H9 (cell line): ENCODE data around the gene NGFR. TPM values are rescaled to one million over a fixed set of nuclear protein-coding genes. Genes with fewer than 3 reads are reported as not detected.
A peak's percentile ranks its signal among the peaks of the same experiment; 100 is the strongest.

Source experiments
- DNase-seq: peaks from one replicate; pipeline ENCODE4 v3.0.0-alpha.2; 2017
- H2AFZ ChIP-seq: one replicate; pipeline ENCODE4 v1.6.1; 2013; ENCODE audit warnings: mild to moderate bottlenecking, low read length, control low read depth, moderate library complexity
- H2AK5ac ChIP-seq: 2 replicates; pipeline ENCODE4 v1.6.1; 2013; ENCODE audit warnings: low read length, control low read depth, mixed read lengths; ENCODE audit not compliant: insufficient read length
- H2BK120ac ChIP-seq: one replicate; pipeline ENCODE4 v1.6.1; 2013; ENCODE audit warnings: low read depth, mild to moderate bottlenecking, low read length, control low read depth, inconsistent platforms; ENCODE audit not compliant: poor library complexity, severe bottlenecking
- H2BK12ac ChIP-seq: 2 replicates; pipeline ENCODE4 v1.6.1; 2013; ENCODE audit warnings: low read length, control low read depth, mixed read lengths, low read depth; ENCODE audit not compliant: insufficient read length
- H2BK15ac ChIP-seq: 2 replicates; pipeline ENCODE4 v1.6.1; 2013; ENCODE audit warnings: low read depth, low read length, control low read depth
- H2BK20ac ChIP-seq: one replicate; pipeline ENCODE4 v1.6.1; 2013; ENCODE audit warnings: low read depth, mild to moderate bottlenecking, low read length, control low read depth, inconsistent platforms; ENCODE audit not compliant: poor library complexity, severe bottlenecking
- H2BK5ac ChIP-seq: 2 replicates; pipeline ENCODE4 v1.6.1; 2013; ENCODE audit warnings: low read length, control low read depth, mixed read lengths; ENCODE audit not compliant: insufficient read length
- H3K14ac ChIP-seq: 2 replicates; pipeline ENCODE4 v1.6.1; 2013; ENCODE audit warnings: low read length, control low read depth; ENCODE audit not compliant: insufficient read depth
- H3K18ac ChIP-seq: 2 replicates; pipeline ENCODE4 v1.6.1; 2013; ENCODE audit warnings: low read depth, mild to moderate bottlenecking, mixed read lengths, low read length, control low read depth; ENCODE audit not compliant: insufficient read length
- H3K23ac ChIP-seq: 2 replicates; pipeline ENCODE4 v1.6.1; 2013; ENCODE audit warnings: low read length, control low read depth, mixed read lengths, low read depth; ENCODE audit not compliant: insufficient read length
- H3K23me2 ChIP-seq: 2 replicates; pipeline ENCODE4 v1.6.1; 2013; ENCODE audit warnings: low read depth, mild to moderate bottlenecking, mixed read lengths, low read length, control low read depth; ENCODE audit not compliant: insufficient read length, poor library complexity, severe bottlenecking
- H3K27ac ChIP-seq: 2 replicates; pipeline ENCODE4 v1.5.1; 2013; ENCODE audit warnings: low read length, control low read depth, mixed read lengths, low read depth; ENCODE audit not compliant: insufficient read length
- H3K27me3 ChIP-seq: 2 replicates; pipeline ENCODE4 v1.6.1; 2013; ENCODE audit warnings: low read length, control low read depth, inconsistent platforms; ENCODE audit not compliant: insufficient read depth
- H3K4ac ChIP-seq: 2 replicates; pipeline ENCODE4 v1.6.1; 2013; ENCODE audit warnings: low read depth, mild to moderate bottlenecking, control low read depth, inconsistent platforms, low read length, moderate library complexity
- H3K4me1 ChIP-seq: 2 replicates; pipeline ENCODE4 v1.6.1; 2013; ENCODE audit warnings: low read length, control low read depth, inconsistent platforms; ENCODE audit not compliant: insufficient read depth
- H3K4me2 ChIP-seq: 2 replicates; pipeline ENCODE4 v1.6.1; 2013; ENCODE audit warnings: low read length, control low read depth, mixed read lengths; ENCODE audit not compliant: insufficient read length, insufficient read depth
- H3K56ac ChIP-seq: 2 replicates; pipeline ENCODE4 v1.6.1; 2013; ENCODE audit warnings: low read depth, mild to moderate bottlenecking, mixed read lengths, low read length, control low read depth; ENCODE audit not compliant: insufficient read length
- H3K79me1 ChIP-seq: 2 replicates; pipeline ENCODE4 v1.6.1; 2013; ENCODE audit warnings: low read depth, mild to moderate bottlenecking, moderate library complexity, low read length, control low read depth, inconsistent platforms; ENCODE audit not compliant: insufficient read depth, poor library complexity, severe bottlenecking
- H3K79me2 ChIP-seq: 2 replicates; pipeline ENCODE4 v1.6.1; 2013; ENCODE audit warnings: low read length, control low read depth, inconsistent platforms; ENCODE audit not compliant: insufficient read depth
- H3K9ac ChIP-seq: 2 replicates; pipeline ENCODE4 v1.6.1; 2013; ENCODE audit warnings: low read length, control low read depth, mixed read lengths; ENCODE audit not compliant: insufficient read length; ENCODE audit errors: extremely low read depth
- H3K9me3 ChIP-seq: one replicate; pipeline ENCODE4 v1.6.1; 2013; ENCODE audit warnings: low read depth, low read length, inconsistent platforms; ENCODE audit not compliant: control insufficient read depth
- H3T11ph ChIP-seq: one replicate; pipeline ENCODE4 v1.6.1; 2013; ENCODE audit warnings: mild to moderate bottlenecking, low read length, control low read depth, inconsistent platforms
- H4K20me1 ChIP-seq: one replicate; pipeline ENCODE4 v1.6.1; 2013; ENCODE audit not compliant: control insufficient read depth, insufficient read length, insufficient read depth
- H4K5ac ChIP-seq: 2 replicates; pipeline ENCODE4 v1.6.1; 2013; ENCODE audit warnings: low read depth, mild to moderate bottlenecking, mixed read lengths, low read length, control low read depth; ENCODE audit not compliant: insufficient read length
- H4K8ac ChIP-seq: replicated peaks from 2 replicates; pipeline ENCODE4 v1.6.1; 2013; ENCODE audit warnings: low read length, control low read depth, mixed read lengths, low read depth; ENCODE audit not compliant: insufficient read length
- H4K91ac ChIP-seq: 2 replicates; pipeline ENCODE4 v1.6.1; 2013; ENCODE audit warnings: low read depth, mild to moderate bottlenecking, moderate library complexity, mixed read lengths, low read length, control low read depth; ENCODE audit not compliant: insufficient read length
- H3K27ac Mint-ChIP-seq, 3 experiments: 2 replicates in 2 of 3; 3 replicates in 1 of 3; pipeline ENCODE4 v1.8.0; 2020 to 2021; ENCODE audit warnings: mixed read lengths in 3 of 3, mild to moderate bottlenecking in 1 of 3, moderate library complexity in 1 of 3
- H3K27me3 Mint-ChIP-seq: 2 replicates; pipeline ENCODE4 v1.8.0; 2021; ENCODE audit warnings: low read depth, mild to moderate bottlenecking, moderate library complexity, mixed read lengths
- H3K36me3 Mint-ChIP-seq, 3 experiments: 2 replicates in 2 of 3; 3 replicates in 1 of 3; pipeline ENCODE4 v1.8.0; 2020 to 2021; ENCODE audit warnings: low read depth in 3 of 3, mixed read lengths in 3 of 3; ENCODE audit not compliant: insufficient read depth in 1 of 3
- H3K4me1 Mint-ChIP-seq, 2 experiments: 2 replicates each; pipeline ENCODE4 v1.8.0; 2020; ENCODE audit warnings: mixed read lengths in 2 of 2
- H3K4me3 Mint-ChIP-seq, 2 experiments: 2 replicates in 1 of 2; 3 replicates in 1 of 2; pipeline ENCODE4 v1.8.0; 2020 to 2021; ENCODE audit warnings: mild to moderate bottlenecking in 2 of 2, mixed read lengths in 2 of 2, moderate library complexity in 1 of 2
- H3K9me3 Mint-ChIP-seq, 2 experiments: 2 replicates in 1 of 2; 3 replicates in 1 of 2; pipeline ENCODE4 v1.8.0; 2020; ENCODE audit warnings: mild to moderate bottlenecking in 2 of 2, mixed read lengths in 2 of 2, moderate library complexity in 1 of 2
- WGBS: extraction: QIAGEN DNeasy Blood & Tissue Kit; methylation state at CpG from one replicate; pipeline ENCODE4 v1.1.7; 2013; ENCODE audit warnings: missing lambda C conversion rate, low lambda C conversion rate, mixed read lengths; ENCODE audit not compliant: insufficient read length; ENCODE audit errors: extremely low coverage; 5-methylcytosine and 5-hydroxymethylcytosine counted together
- total RNA-seq: library from RNA; stranded (reverse); gene quantifications from 2 replicates; pipeline ENCODE4 v1.2.1, GENCODE V29; 2021
- TF ChIP-seq, protein P1 (sequence below): fragments of 200-600 bp; sonication (generic); conservative IDR thresholded peaks from 3 replicates; pipeline ENCODE4 v1.8.0; 2021; ENCODE audit warnings: antibody characterized with exemption, mild to moderate bottlenecking

The NGFR gene
- total RNA-seq, 1 experiment from 2014 or later: 9.6 TPM

DNA sequence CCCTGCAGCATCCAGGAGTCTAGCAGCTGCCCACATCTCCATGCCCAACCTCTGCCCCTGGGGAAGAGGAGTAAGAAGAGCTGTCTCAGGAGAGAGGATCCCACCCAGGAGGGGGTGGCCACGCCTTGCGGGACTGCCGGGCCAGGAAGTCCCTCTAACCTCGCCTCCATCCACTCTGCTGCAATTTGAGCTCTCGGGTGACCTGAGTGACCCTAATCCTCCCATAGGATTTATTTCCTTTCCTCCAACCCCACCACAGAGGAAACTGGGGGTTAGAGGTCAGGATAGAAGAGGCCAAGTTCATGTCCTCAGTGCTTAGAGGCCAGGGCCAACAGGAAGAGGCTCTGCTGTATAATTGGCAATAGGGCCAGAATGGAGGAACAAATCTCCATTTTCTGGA, 22.6 kb upstream of the NGFR start:
- Histone ChIP-seq H2BK5ac (no peak overlapping the region), H3K14ac (no peak overlapping the region), H4K5ac (no peak overlapping the region), H2BK120ac (no peak overlapping the region), H2BK12ac (no peak overlapping the region), H2BK15ac (no peak overlapping the region), H3K9me3 (no peaks in the 10 kb centered on the region), H2AFZ (no peak overlapping the region), H2BK20ac (no peak overlapping the region), H3K27me3 (peaks cover 4% of the 10 kb centered on the region; the same call in 1 of the 2 replicates), H4K8ac (no peak overlapping the region), H3K23me2 (peaks cover 9% of the 10 kb centered on the region), H4K91ac (no peak overlapping the region), H3K4me2 (no peak overlapping the region), H3K4ac (no peak overlapping the region), H3K79me2 (no peaks in the 10 kb centered on the region; the same call in 1 of the 2 replicates), H3K4me1 (peaks cover 6% of the 10 kb centered on the region; the same call in 1 of the 2 replicates), H3K79me1 (no peaks in the 10 kb centered on the region), H3K23ac (no peak overlapping the region), H3T11ph (no peak overlapping the region), H4K20me1 (no peaks in the 10 kb centered on the region), H2AK5ac (no peak overlapping the region), H3K9ac (no peak overlapping the region), H3K18ac (no peak overlapping the region), H3K56ac (no peak overlapping the region), H3K27ac (no peak overlapping the region)
- TF ChIP-seq, protein P1, sequence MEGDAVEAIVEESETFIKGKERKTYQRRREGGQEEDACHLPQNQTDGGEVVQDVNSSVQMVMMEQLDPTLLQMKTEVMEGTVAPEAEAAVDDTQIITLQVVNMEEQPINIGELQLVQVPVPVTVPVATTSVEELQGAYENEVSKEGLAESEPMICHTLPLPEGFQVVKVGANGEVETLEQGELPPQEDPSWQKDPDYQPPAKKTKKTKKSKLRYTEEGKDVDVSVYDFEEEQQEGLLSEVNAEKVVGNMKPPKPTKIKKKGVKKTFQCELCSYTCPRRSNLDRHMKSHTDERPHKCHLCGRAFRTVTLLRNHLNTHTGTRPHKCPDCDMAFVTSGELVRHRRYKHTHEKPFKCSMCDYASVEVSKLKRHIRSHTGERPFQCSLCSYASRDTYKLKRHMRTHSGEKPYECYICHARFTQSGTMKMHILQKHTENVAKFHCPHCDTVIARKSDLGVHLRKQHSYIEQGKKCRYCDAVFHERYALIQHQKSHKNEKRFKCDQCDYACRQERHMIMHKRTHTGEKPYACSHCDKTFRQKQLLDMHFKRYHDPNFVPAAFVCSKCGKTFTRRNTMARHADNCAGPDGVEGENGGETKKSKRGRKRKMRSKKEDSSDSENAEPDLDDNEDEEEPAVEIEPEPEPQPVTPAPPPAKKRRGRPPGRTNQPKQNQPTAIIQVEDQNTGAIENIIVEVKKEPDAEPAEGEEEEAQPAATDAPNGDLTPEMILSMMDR: no peak
- no peak for DNase-seq
- Mint-ChIP-seq H3K9me3 (peaks cover 0 to 6% of the 10 kb centered on the region in 2 experiments; a peak in 3 of 5 replicates), H3K27me3 (peaks cover 70% of the 10 kb centered on the region), H3K4me3 (peak overlapping the region in 1 of 2 experiments; percentile 30; a peak in 1 of 5 replicates), H3K27ac (no peak overlapping the region), H3K4me1 (peaks cover 17 to 30% of the 10 kb centered on the region in 2 experiments), H3K36me3 (no peaks in the 10 kb centered on the region)
- WGBS: no CpG with 5 or more reads among the region's 5 CpGs
